Upper lobe of left lung (tissue), 4 donors: Measurements from ENCODE around the gene ST8SIA5.

Source experiments
- POLR2A ChIP-seq, 4 donors: fragments of 450-650 bp; IDR thresholded peaks; one replicate each; pipeline ENCODE4 v1.5.1; 2016 to 2017; ENCODE audit warnings: antibody characterized with exemption in 4 of 4, mild to moderate bottlenecking in 2 of 4
- POLR2AphosphoS5 ChIP-seq, 2 donors: sonication (generic); formaldehyde crosslinking; IDR thresholded peaks; one replicate each; pipeline ENCODE4 v1.5.1; 2017; ENCODE audit warnings: antibody characterized with exemption in 2 of 2
- TF ChIP-seq, protein P1 (sequence below), 6 experiments: fragments of 450-650 bp in 4 of 6; fragments of 200-600 bp in 2 of 6; sonication (generic) in 2 of 6; IDR thresholded peaks; one replicate each; pipeline ENCODE4 v1.5.1; 2016 to 2019; ENCODE audit warnings: antibody characterized with exemption in 6 of 6

- TF ChIP-seq POLR2A (IDR thresholded peaks at IDR 0.05) (no peak), POLR2AphosphoS5 (IDR thresholded peaks at IDR 0.05) (no peak)
- TF ChIP-seq, protein P1, sequence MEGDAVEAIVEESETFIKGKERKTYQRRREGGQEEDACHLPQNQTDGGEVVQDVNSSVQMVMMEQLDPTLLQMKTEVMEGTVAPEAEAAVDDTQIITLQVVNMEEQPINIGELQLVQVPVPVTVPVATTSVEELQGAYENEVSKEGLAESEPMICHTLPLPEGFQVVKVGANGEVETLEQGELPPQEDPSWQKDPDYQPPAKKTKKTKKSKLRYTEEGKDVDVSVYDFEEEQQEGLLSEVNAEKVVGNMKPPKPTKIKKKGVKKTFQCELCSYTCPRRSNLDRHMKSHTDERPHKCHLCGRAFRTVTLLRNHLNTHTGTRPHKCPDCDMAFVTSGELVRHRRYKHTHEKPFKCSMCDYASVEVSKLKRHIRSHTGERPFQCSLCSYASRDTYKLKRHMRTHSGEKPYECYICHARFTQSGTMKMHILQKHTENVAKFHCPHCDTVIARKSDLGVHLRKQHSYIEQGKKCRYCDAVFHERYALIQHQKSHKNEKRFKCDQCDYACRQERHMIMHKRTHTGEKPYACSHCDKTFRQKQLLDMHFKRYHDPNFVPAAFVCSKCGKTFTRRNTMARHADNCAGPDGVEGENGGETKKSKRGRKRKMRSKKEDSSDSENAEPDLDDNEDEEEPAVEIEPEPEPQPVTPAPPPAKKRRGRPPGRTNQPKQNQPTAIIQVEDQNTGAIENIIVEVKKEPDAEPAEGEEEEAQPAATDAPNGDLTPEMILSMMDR (IDR thresholded peaks at IDR 0.05), result no peak
Measured at GRCh38 chr18:46696268-46696667, 60.6 kb downstream of the ST8SIA5 start.
